ENCODE data around the gene MAP2K5. TPM values are rescaled to one million over a fixed set of nuclear protein-coding genes. Genes with fewer than 3 reads are reported as not detected.

The MAP2K5 gene
- total RNA-seq, 1 donor, result 8.9 TPM

DNA sequence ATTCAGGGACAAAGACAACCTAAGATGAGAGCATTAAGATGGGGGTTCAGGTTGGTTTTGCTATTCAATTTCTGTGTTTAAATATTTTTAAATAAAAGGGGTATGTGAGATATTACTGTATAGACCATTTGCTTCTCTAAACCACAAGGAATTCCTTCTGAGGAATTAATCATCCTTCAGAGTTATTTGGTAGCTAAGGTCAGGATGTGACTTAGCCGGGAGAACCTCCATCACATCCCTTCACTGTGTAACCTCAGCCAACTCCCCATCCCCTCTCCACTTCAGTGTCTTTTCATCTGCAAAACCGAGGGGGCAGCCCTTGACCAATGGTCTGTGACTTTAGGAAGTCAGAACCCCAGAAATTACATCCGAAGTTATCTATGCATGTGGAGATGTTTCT, 234.1 kb downstream of the MAP2K5 start:
- no peak for DNase-seq (ENCODE audit: low read depth)
- TF ChIP-seq, protein P1, sequence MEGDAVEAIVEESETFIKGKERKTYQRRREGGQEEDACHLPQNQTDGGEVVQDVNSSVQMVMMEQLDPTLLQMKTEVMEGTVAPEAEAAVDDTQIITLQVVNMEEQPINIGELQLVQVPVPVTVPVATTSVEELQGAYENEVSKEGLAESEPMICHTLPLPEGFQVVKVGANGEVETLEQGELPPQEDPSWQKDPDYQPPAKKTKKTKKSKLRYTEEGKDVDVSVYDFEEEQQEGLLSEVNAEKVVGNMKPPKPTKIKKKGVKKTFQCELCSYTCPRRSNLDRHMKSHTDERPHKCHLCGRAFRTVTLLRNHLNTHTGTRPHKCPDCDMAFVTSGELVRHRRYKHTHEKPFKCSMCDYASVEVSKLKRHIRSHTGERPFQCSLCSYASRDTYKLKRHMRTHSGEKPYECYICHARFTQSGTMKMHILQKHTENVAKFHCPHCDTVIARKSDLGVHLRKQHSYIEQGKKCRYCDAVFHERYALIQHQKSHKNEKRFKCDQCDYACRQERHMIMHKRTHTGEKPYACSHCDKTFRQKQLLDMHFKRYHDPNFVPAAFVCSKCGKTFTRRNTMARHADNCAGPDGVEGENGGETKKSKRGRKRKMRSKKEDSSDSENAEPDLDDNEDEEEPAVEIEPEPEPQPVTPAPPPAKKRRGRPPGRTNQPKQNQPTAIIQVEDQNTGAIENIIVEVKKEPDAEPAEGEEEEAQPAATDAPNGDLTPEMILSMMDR (IDR thresholded peaks at IDR 0.05; ENCODE audit: insufficient read depth, low read length), result no peak
- no peak overlapping the region for H3K4me3 ChIP-seq (ENCODE audit: low read depth, low read length)

DNA sequence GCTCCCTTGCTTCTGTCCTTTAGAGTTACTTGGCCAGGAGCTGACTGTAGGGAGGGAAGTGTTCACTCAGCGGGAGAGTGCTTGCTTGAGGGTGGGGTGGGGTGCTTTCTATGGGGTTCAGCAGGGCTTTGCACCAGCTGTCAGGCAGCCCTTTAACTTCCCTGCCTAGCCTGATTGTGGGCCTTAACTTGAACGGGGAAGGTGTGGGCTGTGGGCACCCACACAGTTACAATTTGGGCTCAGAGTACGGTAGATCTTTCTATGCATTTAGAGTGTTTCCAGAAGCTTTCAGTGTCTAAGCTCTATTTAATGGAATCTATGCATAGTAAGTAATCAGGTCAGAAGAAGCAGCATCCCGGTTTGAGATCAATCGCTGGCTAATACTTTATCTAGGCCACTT, 234.6 kb downstream of the MAP2K5 start:
- TF ChIP-seq, protein P1 (IDR thresholded peaks at IDR 0.05; ENCODE audit: insufficient read depth, low read length), result no peak
- H3K4me3 ChIP-seq (ENCODE audit: low read depth, low read length), result no peak overlapping the region
- DNase-seq (ENCODE audit: low read depth), result no peak

DNA sequence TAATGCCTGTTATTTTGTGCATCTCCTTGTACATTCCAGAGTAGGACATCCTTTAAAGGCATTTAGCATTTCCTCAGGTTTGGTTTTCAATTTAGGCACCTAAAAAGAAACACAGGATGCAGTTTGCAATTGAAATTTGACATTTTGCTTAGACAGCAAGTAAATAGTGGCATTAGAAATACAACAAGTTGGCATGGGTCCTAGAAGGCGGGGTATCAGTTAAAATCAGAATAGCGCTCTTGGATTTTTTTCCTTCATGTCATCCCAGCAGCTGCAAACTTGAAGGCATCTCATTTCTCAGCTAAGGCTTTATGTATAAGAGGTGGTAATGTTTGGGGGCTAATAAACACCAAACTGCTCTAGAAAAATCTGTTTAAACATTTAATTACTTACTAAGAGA, 235.3 kb downstream of the MAP2K5 start:
- TF ChIP-seq, protein P1 (IDR thresholded peaks at IDR 0.05; ENCODE audit: insufficient read depth, low read length), result no peak
- H3K4me3 ChIP-seq (ENCODE audit: low read depth, low read length), result no peak overlapping the region
- DNase-seq (ENCODE audit: low read depth), result no peak

DNA sequence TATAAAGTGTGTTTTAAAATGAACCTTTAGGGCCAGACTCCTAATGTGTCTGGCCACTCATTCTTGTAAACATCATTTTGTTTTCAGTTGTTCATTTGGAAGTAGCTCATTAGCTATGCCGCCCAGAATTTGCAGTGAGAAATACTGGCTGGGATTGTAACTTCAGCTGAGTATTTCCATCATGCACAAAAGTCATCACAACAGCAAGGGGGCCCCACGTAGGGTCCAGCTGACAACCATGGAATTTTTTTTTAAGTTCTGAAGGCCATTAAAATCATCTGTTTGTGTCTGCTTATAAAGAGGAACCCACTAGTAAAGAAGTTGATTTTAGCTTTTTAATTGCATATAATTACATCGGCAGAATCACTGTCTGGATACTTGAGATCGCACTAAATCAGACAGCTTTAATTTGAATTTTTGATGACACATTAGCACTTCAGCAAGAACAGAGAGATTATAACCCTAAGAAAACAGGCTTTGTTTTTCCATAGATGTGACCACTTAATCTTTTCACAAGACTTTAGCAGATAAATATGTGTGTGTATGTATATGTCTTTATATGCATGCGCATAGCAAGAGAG, 236.6 kb downstream of the MAP2K5 start:
- H3K4me3 ChIP-seq (ENCODE audit: low read depth, low read length), result no peak overlapping the region
- TF ChIP-seq, protein P1 (IDR thresholded peaks at IDR 0.05; ENCODE audit: insufficient read depth, low read length), result no peak
- no peak for DNase-seq (ENCODE audit: low read depth)

DNA sequence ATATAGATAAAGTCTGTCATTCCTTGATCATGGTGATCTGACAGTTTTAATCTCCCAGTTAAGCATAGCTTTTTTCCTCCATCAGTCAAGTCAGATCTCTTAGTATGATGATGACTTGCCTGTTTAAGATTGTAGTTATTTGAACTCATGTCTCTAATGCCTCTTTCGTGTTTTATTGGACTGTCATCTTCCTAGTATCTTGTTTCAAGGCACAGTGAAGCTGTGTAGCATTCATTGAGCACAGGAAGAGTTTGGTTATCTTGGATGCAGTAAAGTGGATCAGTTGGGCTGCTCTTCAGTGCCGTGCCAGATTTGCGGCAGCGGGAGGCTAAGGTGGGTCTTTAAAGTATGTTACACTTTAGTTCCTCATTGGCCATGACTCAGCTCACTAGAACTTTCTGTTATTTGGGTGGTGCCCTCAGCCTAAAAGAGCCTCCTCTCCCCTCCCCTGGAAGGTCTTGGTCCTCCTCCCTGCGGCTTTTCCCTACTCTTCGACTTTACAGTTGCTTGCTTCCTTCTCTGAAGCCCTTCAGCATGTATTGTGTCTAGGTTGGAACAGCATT, 237.1 kb downstream of the MAP2K5 start:
- no peak overlapping the region for H3K4me3 ChIP-seq (ENCODE audit: low read depth, low read length)
- no peak for DNase-seq (ENCODE audit: low read depth)
- TF ChIP-seq, protein P1 (IDR thresholded peaks at IDR 0.05; ENCODE audit: insufficient read depth, low read length), result no peak

DNA sequence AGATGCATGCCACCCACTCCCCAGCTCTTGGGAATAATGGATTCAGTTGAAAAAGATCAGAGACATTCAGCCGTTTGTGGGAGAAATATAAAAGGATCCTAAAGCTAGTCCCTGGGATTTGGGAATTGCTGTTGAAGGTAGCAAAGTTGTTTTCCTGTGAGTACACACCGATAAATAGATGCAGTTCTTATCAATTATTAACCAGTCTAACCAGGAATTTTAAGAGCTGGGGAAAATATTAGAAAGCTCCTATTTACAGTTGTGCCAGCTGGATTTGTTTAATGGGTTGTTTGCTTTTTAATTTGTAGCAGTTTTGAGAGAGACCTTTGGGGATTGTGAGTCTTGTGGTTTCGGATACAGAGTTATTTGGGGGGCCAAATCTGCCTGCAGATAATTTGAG, 238.6 kb downstream of the MAP2K5 start:
- no peak overlapping the region for H3K4me3 ChIP-seq (ENCODE audit: low read depth, low read length)
- TF ChIP-seq, protein P1 (IDR thresholded peaks at IDR 0.05; ENCODE audit: insufficient read depth, low read length), result no peak
- no peak for DNase-seq (ENCODE audit: low read depth)

Data from fibroblast of the aortic adventitia (primary cell).